ENCODE data around the gene TMC1.

The TMC1 gene

GRCh38 chr9:72685911-72686310 lies 164.5 kb downstream of the TMC1 start:
- DNase-seq = no peak

GRCh38 chr9:72687331-72687730 lies 165.9 kb downstream of the TMC1 start:
- DNase-seq = no peak

GRCh38 chr9:72691671-72692070 lies 170.3 kb downstream of the TMC1 start:
- no peak for DNase-seq

- DNase-seq = no peak
Observed at GRCh38 chr9:72695365-72695764, 174.0 kb downstream of the TMC1 start.

GRCh38 chr9:72696511-72696910 lies 175.1 kb downstream of the TMC1 start:
- DNase-seq = no peak

- no peak for DNase-seq
Observed at GRCh38 chr9:72701510-72701909, 180.1 kb downstream of the TMC1 start.

- DNase-seq = no peak
Observed at GRCh38 chr9:72703574-72703973, 182.2 kb downstream of the TMC1 start.

- DNase-seq = no peak
Observed at GRCh38 chr9:72704688-72705375, 183.4 kb downstream of the TMC1 start.

- DNase-seq = no peak
Observed at GRCh38 chr9:72718503-72718902, 197.1 kb downstream of the TMC1 start.

GRCh38 chr9:72721067-72721466 lies 199.7 kb downstream of the TMC1 start:
- DNase-seq = no peak

GRCh38 chr9:72726947-72727346 lies 205.5 kb downstream of the TMC1 start:
- DNase-seq = no peak

GRCh38 chr9:72728031-72728770 lies 206.8 kb downstream of the TMC1 start:
- DNase-seq = no peak

GRCh38 chr9:72733895-72734294 lies 212.5 kb downstream of the TMC1 start:
- no peak for DNase-seq

- DNase-seq = no peak
Observed at GRCh38 chr9:72734631-72735030, 213.2 kb downstream of the TMC1 start.

GRCh38 chr9:72743836-72744235 lies 222.4 kb downstream of the TMC1 start:
- no peak for DNase-seq

- no peak for DNase-seq
Observed at GRCh38 chr9:72749276-72749675, 227.9 kb downstream of the TMC1 start.

- DNase-seq = no peak
Observed at GRCh38 chr9:72751541-72751940, 230.1 kb downstream of the TMC1 start.

GRCh38 chr9:72753266-72753893 lies 232.0 kb downstream of the TMC1 start:
- no peak for DNase-seq

- DNase-seq = no peak
Observed at GRCh38 chr9:72755836-72756235, 234.4 kb downstream of the TMC1 start.

GRCh38 chr9:72758944-72759343 lies 237.5 kb downstream of the TMC1 start:
- DNase-seq = no peak

GRCh38 chr9:72763022-72763421 lies 241.6 kb downstream of the TMC1 start:
- no peak for DNase-seq

GRCh38 chr9:72769546-72769945 lies 248.1 kb downstream of the TMC1 start:
- no peak for DNase-seq

- no peak for DNase-seq
Observed at GRCh38 chr9:72772661-72773060, 251.3 kb downstream of the TMC1 start.

- DNase-seq = no peak
Observed at GRCh38 chr9:72773570-72773969, 252.2 kb downstream of the TMC1 start.
